ENCODE measurements around the gene UNKL.

GRCh38 chr16:1379304-1380076, 35.0 kb downstream of the UNKL start:
- TF ChIP-seq EZH2phosphoT487 (IDR thresholded peaks at IDR 0.05; ENCODE audit: insufficient read depth, low read depth), result no peak
- no peak for TF ChIP-seq EZH2 (IDR thresholded peaks at IDR 0.05; ENCODE audit: insufficient read depth, poor library complexity, severe bottlenecking)

All from GM23248 (cell line).